Measurements from ENCODE around the gene APOO. TPM values are rescaled to one million over a fixed set of nuclear protein-coding genes. Genes with fewer than 3 reads are reported as not detected.

Gene APOO
- total RNA-seq, 1 experiment from 2014 or later = 95.3 TPM

DNA sequence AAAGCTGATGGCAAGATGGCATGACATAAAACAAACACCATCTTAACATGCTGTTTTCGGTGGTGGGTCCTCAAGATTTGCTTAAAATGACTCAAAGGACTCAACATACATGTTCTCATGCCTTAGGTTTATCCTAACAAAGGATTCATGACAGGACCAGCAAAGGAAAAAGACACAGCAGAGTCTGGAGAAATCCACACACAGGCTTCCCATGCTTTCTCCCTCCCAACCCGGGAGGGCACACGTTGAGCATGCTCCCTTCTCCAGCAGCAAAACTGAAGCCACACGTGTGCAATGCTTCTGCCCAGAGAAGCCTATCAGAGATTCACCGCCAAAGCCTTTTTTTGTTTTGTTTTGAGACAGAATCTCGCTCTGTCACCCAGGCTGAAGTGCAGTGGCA is 84.9 kb downstream of the APOO start:
- Mint-ChIP-seq H3K4me1 (no peaks in the 10 kb centered on the region), H3K36me3 (ENCODE audit: insufficient read depth in 1 of 3, low read depth in 3 of 3) (peaks cover 0 to 1% (median 0%) of the 10 kb centered on the region in 3 experiments; a peak in 1 of 7 replicates), H3K27me3 (ENCODE audit: low read depth) (no peaks in the 10 kb centered on the region), H3K9me3 (no peaks in the 10 kb centered on the region), H3K4me3 (no peak overlapping the region), H3K27ac (no peak overlapping the region)
- Histone ChIP-seq H3K23ac (ENCODE audit: insufficient read length, low read depth, low read length) (no peak overlapping the region), H3K4me2 (ENCODE audit: insufficient read depth, insufficient read length, low read length) (no peak overlapping the region), H2BK12ac (ENCODE audit: insufficient read length, low read depth, low read length) (no peak overlapping the region), H3K23me2 (ENCODE audit: insufficient read length, low read depth, low read length, poor library complexity, severe bottlenecking) (no peaks in the 10 kb centered on the region), H3K9me3 (ENCODE audit: control insufficient read depth, low read depth, low read length) (no peaks in the 10 kb centered on the region), H3K4ac (ENCODE audit: low read depth, low read length) (no peak overlapping the region), H2BK5ac (ENCODE audit: insufficient read length, low read length) (no peak overlapping the region), H2BK120ac (ENCODE audit: low read depth, low read length, poor library complexity, severe bottlenecking) (no peak overlapping the region), H4K91ac (ENCODE audit: insufficient read length, low read depth, low read length) (no peak overlapping the region), H2BK15ac (ENCODE audit: low read depth, low read length) (no peak overlapping the region), H4K8ac (replicated peaks; ENCODE audit: insufficient read length, low read depth, low read length) (no peak overlapping the region), H3K56ac (ENCODE audit: insufficient read length, low read depth, low read length) (no peak overlapping the region), H4K5ac (ENCODE audit: insufficient read length, low read depth, low read length) (no peak overlapping the region), H2AK5ac (ENCODE audit: insufficient read length, low read length) (no peak overlapping the region), H3K14ac (ENCODE audit: insufficient read depth, low read length) (no peak overlapping the region), H3K4me1 (ENCODE audit: insufficient read depth, low read length) (no peaks in the 10 kb centered on the region), H2BK20ac (ENCODE audit: low read depth, low read length, poor library complexity, severe bottlenecking) (no peak overlapping the region), H3K79me1 (ENCODE audit: insufficient read depth, low read depth, low read length, poor library complexity, severe bottlenecking) (no peaks in the 10 kb centered on the region), H2AFZ (ENCODE audit: low read length) (no peak overlapping the region), H4K20me1 (ENCODE audit: control insufficient read depth, insufficient read depth, insufficient read length) (no peaks in the 10 kb centered on the region), H3K18ac (ENCODE audit: insufficient read length, low read depth, low read length) (no peak overlapping the region), H3K79me2 (ENCODE audit: insufficient read depth, low read length) (no peaks in the 10 kb centered on the region), H3K27me3 (ENCODE audit: insufficient read depth, low read length) (no peaks in the 10 kb centered on the region), H3T11ph (ENCODE audit: low read length) (no peak overlapping the region), H3K27ac (ENCODE audit: insufficient read length, low read depth, low read length) (no peak overlapping the region), H3K9ac (ENCODE audit: extremely low read depth, insufficient read length, low read length) (no peak overlapping the region)
- DNase-seq = no peak
- no CpG with 5 or more reads among the region's 6 CpGs for WGBS (ENCODE audit: extremely low coverage, insufficient read length, low lambda C conversion rate)
- TF ChIP-seq, protein P1, sequence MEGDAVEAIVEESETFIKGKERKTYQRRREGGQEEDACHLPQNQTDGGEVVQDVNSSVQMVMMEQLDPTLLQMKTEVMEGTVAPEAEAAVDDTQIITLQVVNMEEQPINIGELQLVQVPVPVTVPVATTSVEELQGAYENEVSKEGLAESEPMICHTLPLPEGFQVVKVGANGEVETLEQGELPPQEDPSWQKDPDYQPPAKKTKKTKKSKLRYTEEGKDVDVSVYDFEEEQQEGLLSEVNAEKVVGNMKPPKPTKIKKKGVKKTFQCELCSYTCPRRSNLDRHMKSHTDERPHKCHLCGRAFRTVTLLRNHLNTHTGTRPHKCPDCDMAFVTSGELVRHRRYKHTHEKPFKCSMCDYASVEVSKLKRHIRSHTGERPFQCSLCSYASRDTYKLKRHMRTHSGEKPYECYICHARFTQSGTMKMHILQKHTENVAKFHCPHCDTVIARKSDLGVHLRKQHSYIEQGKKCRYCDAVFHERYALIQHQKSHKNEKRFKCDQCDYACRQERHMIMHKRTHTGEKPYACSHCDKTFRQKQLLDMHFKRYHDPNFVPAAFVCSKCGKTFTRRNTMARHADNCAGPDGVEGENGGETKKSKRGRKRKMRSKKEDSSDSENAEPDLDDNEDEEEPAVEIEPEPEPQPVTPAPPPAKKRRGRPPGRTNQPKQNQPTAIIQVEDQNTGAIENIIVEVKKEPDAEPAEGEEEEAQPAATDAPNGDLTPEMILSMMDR (conservative IDR thresholded peaks at IDR 0.05) = no peak

Measured in H9 (cell line).